Bone marrow (tissue), 2 donors: Measurements from ENCODE around the gene PRRX2.
"Not testable (repeated sequence)": the region's sequence is repeated elsewhere in the genome, so short reads cannot be mapped to it uniquely, and the experiment has no call there.

Source experiments
- DNase-seq, 2 donors: peaks; one replicate each; lab custom pipeline; 2025; lab: John Stamatoyannopoulos, UW

PRRX2 gene

DNA sequence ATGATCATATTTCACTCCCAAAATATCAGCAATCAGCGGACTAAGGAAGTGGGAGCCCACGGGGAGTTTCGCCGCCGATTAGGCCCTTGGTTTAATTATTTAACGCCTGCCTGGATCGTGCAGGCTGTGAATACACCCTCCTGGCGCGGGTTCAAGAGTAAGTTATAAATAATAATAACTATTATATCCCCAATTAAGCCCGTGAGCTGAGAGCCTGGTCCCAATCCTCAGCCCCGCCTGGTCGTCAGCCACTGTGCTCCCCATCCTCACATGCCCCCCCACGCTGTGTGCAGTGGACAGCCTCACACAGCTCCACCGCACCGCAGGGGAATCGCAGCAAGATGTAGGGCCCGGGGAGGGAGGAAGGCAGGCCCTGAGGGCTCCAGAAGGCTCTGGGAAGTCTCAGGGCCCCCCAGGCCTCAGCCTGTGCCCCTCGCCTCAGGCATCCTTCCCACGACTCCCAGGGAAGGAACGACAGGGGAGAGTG lies 10.8 kb upstream of the PRRX2 start:
- no peak for DNase-seq

DNA sequence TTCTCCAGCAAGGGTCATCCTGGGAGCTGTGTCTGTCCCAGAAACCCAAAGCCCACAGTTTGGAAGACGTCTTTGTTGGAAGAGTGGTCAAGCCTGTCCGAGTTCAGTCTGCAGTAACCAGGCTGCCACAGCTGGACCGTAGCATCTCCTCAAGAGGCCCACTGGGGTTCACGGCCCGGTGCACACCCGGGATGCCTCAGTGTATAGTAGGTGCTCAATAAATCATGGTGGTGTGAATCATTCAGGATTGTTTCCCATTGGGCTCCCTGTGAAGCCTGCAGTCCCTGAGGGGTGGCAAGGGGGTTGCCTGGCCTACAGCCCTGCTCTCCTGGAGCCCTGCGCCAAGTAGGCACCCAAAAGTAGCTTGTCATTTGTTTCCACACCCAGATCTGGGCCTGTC lies 10.3 kb upstream of the PRRX2 start:
- DNase-seq, result no peak

DNA sequence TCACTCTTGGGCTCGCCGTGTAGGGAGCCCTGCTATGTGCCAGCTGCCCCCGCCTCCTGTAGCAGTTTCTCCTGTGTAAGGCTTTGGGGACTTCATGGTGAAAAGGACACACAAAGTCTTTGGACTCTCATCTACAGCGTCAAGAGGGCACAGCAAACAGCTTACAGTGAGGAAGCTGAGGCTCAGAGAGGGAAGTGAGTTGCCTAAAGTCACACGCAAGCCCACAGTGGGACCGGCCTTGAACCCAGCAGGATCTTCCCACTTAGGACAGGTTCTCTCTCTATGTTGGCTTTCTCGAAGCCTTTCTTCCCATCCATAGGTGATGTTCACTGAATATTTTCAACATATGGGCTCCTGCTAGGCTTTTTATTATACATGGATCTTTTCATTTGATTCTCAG lies 9.8 kb upstream of the PRRX2 start:
- no peak for DNase-seq

DNA sequence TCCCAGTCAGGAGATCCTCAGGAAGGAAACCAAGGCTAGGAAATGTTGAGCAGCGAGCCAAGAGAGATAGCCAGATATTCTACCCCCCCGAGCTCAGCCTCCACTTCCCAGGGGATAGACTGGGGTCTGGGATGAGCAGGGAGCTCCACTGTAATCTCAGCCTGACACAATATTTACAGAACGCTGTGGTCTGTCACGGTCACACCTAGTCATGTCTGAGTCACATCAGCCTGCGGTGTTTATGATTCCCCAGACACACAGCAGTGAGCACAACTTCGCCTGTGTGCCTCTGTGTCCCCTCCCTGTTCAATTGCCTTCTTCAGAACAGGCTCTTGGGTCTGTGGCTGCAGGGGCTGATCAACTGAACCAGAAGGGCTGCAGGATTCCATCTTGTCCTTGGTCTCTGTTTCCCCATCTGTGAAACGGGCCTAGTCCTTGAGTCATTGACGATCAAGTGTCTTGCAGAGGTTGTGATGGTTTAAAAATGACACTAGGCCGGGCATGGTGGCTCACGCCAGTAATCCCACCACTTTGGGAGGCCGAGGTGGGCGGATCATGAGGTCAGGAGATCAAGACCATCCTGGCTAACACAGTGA lies 8.6 kb upstream of the PRRX2 start:
- DNase-seq, result no peak

DNA sequence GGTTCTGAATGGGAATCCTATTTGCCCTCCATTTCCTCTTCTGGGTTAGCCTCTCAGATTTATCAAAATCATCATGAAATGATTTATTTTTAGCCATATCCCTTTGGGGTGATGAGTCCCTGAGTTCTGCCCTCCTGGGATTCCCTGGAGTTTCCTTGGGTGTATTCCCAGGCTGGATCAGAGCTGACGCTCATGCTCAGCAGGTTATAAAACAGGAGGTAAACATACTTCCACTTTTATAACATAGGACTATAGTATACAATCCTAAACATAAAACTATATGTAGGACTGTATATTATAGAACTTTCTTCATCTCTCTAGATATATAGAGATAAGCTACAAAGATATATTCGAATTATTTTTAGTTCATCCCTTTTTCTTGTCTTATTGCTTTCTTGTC lies 4.4 kb upstream of the PRRX2 start:
- DNase-seq, result no peak

DNA sequence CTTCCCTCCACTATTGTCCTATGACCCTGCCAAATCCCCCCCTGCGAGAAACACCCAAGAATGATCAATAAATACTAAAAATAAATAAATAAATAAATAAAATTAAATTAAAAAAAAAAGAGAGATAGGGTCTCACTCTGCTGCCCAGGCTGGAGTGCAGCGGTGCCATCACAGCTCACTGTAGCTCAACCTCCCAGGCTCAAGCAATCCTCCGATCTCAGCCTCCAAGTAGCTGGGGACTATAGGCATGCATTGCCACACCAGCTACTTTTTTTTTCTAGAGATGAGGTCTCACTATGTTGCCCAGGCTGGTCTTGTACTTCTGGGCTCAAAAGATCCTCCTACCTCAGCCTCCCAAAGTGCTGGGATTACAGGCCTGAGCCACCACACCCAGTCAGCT lies 3.2 kb upstream of the PRRX2 start:
- DNase-seq, result not testable (repeated sequence)

DNA sequence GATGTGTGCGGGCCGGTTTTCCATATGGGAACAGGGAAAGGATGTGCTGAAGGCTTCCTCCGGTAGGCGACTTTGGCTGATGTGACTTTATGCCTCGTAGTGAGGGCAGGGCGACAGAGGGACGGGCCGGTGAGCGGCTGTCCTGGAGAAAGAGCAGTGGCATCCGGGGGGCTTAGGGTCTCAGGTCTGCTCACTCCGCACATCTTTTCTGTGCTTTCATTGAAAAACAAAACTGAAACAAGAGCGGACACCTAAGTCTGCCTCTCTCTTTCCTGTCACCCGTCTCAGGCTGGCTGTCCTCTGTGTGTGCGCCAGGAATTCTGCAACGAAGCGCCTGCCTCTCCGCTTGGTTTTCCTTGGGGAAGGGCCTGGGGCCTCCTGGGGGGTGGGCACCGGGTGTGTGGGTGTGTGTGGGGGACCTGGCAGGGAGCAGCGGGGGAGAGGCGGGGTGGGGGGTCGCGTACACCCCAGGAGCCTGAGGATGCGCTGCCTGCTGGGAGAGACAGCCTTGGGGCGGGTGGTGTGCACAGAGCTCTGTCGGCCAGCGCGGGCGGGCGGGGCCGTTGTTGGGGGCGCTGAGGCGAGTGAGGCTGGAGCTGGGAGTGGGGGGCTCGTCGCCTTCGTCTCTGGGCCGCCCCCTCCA lies 580 bp upstream of the PRRX2 start:
- DNase-seq, result peak in 1 of 2 donors; percentile 3

DNA sequence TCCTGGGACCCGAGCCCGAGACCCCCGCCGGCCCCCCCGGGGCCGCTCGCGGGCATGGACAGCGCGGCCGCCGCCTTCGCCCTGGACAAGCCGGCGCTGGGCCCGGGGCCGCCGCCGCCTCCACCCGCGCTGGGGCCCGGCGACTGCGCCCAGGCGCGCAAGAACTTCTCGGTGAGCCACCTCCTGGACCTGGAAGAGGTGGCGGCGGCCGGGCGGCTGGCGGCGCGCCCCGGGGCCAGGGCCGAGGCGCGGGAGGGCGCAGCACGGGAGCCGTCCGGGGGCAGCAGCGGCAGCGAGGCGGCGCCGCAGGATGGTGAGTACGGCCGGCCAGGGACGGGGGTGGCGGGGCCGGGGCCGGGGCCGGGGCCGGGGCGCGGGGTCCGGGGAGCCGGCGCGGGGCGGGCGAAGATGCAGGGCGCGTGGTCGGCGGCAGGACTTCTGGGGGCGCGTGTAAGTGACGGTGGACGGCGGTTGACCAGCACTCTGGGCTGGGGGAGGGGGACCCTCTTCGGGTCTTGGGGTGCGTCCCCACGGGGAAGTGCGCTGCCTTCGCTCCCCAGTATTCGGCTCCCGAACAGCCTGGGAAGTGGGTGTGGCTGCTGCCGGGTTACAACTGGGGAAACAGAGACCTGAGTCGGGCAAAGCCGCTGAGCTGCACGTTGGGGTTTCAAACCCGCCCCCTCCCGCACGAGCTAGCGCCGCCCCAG lies 520 bp downstream of the PRRX2 start:
- no peak for DNase-seq

DNA sequence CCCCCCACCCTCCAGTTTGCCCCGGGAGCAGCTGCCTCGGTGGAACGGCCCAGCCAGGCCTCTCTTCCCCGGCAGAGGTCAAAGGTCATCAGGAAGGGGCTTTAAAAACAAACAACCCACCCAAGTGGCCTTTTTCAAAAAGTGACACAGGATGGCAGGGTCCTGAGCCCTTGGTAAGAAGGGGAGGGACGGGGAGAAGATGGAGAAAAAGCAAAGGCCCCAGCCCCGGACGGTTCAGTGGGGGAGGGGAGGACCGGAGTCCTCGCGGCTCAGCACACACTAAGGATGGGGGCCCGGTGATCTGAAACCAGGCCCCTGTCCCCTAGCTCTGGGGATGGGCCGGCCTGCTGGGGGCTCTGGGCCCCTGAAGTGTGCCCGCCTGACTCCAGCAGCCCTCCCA lies 1.1 kb downstream of the PRRX2 start:
- no peak for DNase-seq

DNA sequence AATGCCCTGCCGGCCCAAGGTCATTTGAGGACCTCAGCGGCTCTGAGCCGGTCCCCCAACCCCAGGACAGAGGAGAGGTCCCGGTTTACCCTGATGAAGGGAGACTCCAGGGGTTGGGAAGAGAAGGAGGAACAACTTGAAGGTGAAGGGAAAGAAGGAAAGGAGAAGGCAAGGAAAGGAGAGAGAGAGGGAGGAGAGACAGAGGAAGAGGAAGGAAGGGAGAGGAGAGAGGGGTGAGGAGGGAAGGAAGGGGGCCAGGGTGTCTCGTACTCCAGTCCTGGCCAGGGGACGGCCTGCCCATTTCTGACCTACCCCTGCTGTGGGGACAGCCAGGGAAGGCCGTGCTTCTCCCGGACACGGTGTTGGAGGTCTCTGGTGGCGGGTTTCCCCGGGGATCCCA lies 1.9 kb downstream of the PRRX2 start:
- no peak for DNase-seq

DNA sequence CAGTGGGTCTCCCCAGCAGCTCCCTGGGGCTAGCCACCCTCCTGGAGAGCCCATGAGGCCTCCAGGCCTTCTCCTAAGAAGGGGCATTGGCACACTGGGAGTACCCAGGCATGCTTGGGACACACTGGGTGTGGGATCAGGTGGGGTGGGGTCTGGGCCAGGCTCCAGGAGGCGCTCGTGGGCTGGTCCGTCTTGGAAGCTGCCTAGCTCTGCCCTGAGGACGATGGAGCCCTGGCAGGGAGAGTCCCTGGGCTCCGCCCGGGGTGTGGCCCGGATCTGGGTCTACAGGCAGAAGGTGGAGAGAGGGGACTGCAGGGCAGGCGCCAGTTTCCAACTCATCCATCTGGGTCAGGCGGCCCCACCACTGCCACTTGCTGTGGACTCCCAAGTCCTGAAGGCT lies 2.4 kb downstream of the PRRX2 start:
- no peak for DNase-seq

DNA sequence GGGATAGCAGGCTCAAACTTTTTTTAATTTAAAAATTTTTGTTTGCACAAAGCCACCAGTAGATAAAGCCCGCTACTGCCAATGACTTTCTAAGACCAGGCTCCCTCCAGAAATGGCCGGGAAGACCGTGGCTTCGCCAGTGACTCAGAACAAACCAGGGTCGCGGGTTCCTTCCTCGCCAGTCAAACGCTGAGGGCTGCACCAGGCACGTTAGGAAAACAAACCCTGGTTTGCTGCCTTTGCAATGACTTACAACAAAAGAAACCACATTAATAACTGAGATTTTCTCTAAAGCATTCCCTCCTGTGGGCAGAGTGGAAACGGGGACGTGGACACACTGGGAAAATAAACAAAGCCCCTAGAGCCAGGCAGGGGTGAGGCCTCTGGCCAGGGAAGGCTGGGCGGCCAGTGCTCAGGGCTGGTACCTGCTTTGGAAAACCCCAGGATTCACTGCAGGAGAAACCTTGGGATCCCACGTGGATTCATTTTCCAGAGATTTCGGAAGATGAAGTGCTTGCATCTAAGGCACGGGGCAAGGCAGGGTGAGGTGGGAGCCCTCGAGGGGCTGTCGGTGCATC lies 3.8 kb downstream of the PRRX2 start:
- no peak for DNase-seq

DNA sequence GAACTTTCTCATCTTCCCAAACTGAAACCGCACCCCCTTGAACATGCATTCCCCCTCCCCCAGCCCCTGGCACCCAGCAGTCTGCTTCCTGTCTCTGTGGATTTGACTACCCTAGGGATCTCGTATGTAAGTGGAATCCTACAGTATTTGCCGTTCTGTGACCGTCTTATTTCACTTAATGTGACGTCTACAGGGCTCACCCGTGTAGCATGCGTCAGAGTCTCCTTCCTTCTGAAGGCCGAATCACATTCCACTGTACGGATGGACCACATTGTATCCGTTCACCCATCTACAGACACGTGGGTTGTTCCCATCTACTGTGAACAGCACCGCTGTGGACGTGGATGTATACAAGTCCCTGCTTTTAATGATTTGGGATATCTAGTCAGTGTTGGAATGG lies 4.5 kb downstream of the PRRX2 start:
- DNase-seq, result no peak

DNA sequence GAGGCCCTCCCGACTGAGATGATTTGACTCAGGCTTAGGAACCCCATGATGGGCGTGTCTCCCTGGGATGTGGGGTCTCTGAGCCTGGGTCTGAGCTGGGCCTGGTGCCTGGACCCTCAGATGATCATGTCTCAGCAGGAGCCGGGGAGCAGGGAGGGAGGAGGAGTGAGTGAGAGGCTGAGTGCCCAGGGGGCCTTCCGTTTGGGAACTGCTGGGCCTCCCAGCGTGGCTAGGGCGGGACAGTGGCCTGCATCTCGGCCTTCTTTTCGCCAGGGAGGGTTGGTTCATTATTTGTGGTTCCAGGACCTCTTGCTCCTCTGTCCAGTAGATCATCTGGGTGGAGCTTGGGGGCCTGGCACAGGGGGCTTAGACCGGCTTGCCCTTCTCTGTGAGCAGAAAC lies 5.6 kb downstream of the PRRX2 start:
- DNase-seq, result no peak

DNA sequence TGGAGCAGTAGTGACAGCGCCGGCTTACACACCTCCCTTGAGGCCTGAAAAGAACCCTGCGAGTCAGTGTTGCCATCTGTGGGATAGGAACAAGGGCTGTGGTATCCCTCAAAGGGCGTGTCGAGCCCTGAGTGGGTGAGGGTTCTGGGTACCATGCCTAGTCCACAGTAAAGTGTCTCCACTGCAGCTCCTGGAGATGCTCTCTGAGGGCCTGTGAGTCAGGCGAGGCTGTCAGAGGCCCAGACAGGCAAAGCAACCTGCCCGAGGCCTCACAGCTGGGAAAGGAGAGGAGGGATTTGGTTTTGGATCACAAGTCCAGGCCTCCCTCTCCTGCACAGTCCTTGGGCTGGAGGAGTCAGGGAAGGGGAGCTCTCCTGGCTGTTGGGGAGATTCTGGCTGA lies 6.1 kb downstream of the PRRX2 start:
- DNase-seq, result no peak

DNA sequence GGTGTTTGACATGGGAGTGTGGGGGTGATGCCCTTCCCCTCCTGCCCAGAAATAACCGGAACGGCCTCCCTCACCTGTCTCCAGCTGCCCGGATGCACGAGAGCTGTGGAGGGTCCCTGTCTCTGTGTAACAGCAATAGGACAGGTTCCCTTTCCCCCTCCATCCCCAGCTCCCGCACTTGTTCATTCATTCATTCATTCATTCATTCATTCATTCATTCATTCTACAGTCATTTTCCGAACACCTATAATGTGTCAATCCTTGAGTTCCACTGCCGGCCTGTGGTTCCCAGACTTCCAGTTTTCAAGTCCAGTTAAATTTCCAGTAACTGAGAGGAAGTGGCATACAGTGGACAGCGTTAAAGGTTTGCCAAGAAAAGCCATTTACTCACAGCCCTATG lies 7.3 kb downstream of the PRRX2 start:
- DNase-seq, result no peak

DNA sequence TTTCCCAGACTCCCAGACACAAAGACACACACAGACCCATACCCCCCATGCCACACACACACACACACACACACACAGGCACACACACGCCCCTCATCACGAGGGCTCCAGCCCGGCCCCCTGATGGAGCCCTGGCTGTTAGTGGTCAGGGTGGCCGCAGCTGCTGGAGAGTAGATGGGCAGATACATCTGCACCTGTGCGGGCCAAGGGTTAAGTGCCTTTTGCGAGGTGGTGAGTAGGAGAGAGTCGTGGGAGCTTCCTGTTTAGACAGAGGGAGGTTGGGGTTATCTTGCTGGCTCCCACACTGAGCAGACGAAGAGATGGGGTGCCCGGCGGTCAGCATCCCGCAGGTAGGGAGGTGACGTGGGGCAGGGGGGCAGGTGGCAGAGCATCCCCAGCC lies 8.2 kb downstream of the PRRX2 start:
- no peak for DNase-seq

DNA sequence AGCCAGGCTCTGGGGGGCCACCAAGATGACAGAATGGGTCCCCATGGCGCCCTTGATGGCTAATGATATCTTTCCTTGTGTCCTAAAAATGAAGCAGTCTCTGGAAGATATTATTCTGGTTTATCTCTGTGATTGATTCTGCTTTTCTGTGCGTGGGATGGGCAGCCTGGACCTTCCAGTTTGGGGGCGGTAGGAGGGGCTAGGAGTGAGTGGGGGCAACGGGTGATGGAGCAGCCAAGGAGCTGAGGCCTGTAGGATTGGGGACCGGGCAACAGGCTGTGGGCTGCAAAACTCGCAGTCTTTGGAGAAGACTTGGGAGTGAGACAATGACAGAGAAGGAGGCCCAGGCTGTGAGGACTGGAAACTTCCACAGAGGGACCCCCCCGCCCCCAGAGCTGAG lies 8.8 kb downstream of the PRRX2 start:
- no peak for DNase-seq

DNA sequence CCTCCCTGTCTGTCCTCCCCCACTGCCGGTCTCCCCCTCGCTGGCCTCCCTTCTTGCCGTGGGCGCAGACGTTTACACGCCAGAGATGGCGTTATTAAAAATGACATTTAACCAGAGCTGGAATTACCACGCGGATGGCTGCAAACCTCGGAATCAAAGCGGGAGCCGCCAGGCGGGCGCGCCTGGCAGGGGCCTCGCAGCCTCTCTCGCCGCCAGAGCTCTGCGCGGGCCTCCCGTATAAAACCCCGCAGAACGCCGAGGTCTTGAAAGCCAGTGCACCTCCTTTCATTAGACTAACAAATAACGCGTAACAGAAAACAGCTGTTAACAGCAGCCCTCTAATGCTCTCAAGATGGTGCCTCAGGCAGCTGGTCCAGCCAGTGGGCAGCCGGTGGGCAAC lies 10.2 kb downstream of the PRRX2 start:
- no peak for DNase-seq

DNA sequence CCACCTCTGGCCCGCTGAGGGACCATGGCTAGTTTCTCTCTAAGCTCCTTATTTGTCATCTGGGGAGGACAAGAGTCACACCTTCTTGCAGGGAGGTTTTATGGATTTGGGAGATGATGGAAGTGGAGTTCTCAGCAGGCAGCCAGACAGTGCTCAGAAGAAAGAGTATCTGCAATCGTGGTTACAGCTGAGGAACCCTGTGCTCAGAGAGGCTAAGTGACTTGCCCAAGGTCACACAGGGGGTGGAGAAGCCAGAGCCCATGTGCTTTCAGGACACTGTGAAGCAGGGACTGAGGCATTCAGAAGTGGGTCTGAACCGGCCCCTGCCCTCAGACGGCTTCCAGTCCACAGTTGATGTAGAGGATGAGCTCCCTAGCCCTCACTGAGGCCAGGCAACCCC lies 10.8 kb downstream of the PRRX2 start:
- no peak for DNase-seq

DNA sequence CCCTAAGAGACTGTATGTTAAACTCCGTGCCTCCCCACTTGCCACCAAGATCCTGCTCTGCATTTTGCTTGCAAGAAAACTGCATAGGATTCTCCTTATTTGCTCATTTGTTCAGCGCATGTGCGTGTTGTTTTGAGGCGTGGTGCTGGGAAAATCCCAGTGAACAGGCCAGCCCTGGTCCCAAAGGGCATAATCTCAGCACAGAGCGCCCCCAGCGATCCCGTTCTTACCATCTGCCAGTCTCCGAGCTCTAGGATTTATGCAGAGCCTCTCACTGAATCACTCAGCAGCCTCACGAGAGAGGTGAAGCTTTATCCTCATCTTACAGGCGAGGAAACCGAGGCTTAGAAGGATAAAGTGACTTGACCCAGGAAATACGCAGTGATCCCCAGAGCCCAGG lies 11.5 kb downstream of the PRRX2 start:
- DNase-seq, result no peak

DNA sequence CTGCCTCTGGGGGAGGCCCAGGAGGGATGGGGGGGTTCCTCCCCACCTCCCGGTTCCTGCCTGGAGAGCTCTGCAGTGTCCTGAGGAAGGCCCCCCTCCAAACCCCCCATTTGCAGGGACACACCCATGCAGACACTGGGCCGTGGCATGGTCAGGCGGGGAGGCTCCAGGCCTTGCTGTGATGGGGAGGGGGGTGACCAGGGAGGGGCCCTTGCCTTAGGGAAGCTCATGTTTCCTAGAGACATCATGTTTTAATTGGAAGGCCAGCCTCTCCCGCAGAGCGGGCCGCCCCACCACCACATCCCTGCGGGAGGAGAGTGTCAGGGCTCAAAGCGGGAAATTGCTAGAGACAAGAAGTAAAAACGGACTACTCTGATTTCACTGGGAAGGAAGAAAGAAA lies 12.0 kb downstream of the PRRX2 start:
- no peak for DNase-seq

DNA sequence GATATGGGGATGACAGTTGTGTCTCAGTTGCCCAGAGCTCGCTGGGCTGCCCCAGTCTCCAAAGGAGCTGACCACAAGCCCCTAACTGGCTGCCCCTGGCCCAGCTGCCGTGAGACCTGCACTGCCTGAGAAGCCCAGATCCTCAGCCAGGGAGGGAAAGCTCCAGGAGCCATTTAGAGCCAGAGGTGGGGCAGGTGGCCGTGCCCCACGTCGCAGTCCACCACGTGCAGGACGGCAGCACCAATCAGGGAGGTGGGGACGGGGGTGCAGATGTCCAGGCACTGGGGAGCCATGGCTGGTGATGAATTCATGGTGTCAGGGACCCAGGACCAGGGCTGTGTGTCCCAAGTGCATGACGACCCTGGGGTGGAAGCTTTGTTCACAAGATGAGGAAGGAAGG lies 13.4 kb downstream of the PRRX2 start:
- DNase-seq, result no peak
